Renal cortex interstitium (tissue), 11 donors: ENCODE results near the gene METTL24. TPM values are rescaled to one million over a fixed set of nuclear protein-coding genes. Genes with fewer than 3 reads are reported as not detected.
"Not testable (repeated sequence)": the region's sequence is repeated elsewhere in the genome, so short reads cannot be mapped to it uniquely, and the experiment has no call there.

Source experiments
- DNase-seq, 11 donors: peaks; one replicate each; pipeline ENCODE4 v3.0.0-alpha.2; 2013; ENCODE audit warnings: low read depth in 9 of 11, low spot score in 4 of 11; ENCODE audit errors: extremely low read depth in 1 of 11
- polyA plus RNA-seq, 3 donors: library from polyadenylated mRNA; unstranded; fragments of 120-200 nt; gene quantifications; one replicate each; pipeline ENCODE4 v1.2.1, GENCODE V29; 2013; ENCODE audit not compliant: insufficient read length in 3 of 3

Gene METTL24
- polyA plus RNA-seq, 3 donors = 13.4 to 15.6 (median 14.6) TPM

DNA sequence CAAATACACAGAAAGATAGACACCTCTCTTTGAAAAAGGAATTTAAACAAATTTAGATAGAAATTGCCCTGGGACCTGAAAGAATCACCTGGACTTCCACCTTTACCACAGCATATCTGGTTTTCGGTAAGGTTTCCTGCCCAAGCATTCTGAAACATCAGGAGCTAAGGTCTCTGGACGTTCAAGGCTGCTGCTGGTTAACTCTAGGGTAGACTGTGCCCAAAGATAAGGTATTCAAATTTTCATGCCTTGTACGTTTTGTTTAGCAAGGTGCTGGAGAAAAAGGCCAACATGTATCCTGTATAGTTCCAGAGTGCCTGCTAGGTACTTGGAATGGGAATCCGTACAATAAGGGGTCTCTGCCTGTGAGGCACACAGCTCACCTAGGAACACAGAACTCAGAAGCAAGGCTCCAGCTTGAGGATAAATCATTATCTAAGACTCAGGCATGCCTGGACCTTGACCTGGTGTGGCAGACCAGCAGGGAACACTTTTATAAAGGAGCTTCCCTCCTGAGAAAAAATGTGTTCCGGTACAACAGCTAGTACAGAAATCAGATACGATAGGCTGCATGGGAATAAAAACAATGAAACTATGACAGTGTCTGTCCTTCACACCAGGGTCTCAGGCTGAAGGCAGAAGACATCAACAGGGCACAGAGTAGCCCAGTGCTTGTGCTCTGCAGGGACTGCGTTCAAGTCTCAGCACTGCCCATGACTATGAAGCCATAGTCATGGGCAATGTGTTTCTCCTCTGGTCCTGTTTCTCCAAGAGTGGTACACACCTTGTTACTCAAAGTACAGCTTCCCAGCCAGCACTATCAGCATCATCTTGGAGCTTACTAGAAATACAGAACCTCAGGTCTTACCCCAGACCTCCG is 70.4 kb downstream of the METTL24 start:
- DNase-seq = peak in 2 of 11 donors; percentile 28 to 36

- no peak for DNase-seq
These were observed 72.7 kb downstream of the METTL24 start for GRCh38 chr6:110285306-110286060.

DNA sequence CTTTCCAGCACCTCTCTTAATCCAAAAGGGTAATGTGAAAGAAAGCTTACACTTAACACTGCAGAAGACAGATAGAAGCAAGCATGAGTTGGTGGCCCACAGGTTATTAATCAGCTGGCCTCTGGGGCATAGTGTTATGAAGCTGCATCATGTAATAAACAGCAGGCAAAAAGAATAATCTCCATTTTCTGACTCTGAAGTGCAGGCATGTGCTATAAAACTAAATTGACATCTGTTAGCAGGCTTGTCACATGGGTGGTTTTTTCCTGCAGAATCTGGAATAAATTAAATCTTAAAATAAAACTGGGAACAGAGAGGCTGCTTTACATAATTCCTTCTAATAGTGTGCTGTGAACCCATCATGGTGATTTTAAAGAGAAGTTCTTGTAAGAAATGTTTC is 73.3 kb downstream of the METTL24 start:
- no peak for DNase-seq

GRCh38 chr6:110283657-110284056 is 74.5 kb downstream of the METTL24 start:
- DNase-seq = no peak

- DNase-seq = no peak
These were observed 75.7 kb downstream of the METTL24 start for GRCh38 chr6:110282412-110282811.

GRCh38 chr6:110277100-110277665 is 81.0 kb downstream of the METTL24 start:
- DNase-seq = no peak

DNA sequence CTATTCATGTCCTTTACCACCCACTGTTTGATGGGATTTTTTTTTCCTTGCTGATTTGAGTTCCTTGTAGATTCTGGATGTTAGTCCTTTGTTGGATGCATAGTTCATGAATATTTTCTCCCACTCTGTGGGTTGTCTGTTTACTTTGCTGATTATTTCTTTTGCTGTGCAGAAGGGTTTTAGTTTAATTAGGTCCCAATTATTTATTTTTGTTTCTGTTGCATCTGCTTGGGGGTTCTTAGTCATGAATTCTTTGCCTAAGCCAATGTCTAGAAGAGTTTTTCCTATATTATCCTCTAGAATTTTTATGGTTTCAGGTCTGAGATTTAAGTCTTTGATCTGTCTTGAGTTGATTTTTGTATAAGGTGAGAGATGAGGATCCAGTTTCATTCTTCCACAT is 85.4 kb downstream of the METTL24 start:
- DNase-seq = not testable (repeated sequence)

DNA sequence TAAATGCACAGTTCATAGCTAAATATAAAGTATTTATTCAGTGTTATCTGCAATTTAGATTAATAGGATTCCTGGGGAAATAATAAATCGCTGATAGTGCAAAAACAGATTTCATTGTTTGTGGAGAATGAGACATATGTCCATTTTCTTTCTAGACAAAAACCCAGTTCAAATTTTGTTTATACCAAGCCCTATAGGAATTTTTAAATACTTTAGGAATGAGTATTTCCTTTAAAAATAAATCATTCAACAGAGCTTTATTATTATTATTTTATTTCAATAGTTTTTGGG is 86.5 kb downstream of the METTL24 start:
- DNase-seq = no peak

- no peak for DNase-seq
These were observed 88.0 kb downstream of the METTL24 start for GRCh38 chr6:110270165-110270564.

GRCh38 chr6:110269623-110270022 is 88.5 kb downstream of the METTL24 start:
- no peak for DNase-seq

DNA sequence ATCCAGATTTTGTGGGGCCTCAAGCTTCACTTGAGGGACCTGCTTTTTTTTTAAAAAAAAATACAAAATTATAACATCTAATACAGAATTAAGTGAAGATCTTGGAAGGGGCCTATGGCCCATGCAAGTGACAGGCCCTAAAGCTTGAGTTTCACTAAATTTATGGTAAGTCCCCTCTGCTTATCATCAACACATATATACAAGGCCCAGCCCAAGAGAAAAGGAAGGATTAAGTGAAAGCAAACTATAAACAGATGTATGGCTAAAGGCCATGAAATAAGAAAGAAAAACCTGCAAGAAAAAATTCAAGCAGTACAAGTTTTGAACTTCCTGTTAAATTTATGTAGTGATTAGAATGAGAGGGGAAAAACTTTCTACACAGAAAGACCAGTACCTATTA is 91.2 kb downstream of the METTL24 start:
- DNase-seq = no peak

DNA sequence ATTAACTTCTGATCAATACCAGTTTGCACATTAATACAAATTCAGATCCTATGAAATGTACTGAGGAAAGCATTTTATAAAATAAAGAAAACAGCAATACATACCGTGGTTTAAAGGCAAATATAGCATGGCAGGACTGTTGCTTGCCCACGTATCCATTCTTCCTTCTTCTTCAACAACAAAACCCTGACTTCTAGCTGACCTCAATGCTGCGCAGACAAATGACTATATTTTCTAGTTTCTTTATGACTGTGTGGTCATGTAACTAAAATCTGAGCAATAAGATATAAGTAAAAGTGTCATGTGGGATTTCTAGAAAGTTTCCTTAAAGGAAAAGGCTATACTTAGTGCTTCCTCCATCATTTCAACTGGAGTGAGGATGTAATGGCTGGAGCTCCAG is 92.9 kb downstream of the METTL24 start:
- no peak for DNase-seq

DNA sequence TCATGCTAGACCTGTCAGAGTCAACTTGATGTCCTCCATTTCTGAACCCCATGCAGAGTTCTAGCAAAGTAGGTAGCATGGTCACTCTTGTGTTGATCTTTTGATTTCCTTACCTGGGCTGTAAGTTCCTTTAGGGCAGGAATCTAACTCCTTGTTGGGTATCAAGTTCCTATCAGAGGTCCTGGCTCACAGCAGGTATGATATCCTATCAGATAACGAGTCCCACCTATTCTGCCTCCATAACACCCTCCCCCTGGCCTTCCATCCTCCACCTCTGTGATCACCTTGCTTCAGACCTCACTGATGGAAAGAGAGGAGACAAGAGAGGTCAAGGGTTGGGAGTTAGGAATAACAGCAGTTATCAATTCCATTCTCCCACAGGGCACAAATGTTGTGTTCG is 101.8 kb downstream of the METTL24 start:
- no peak for DNase-seq

DNA sequence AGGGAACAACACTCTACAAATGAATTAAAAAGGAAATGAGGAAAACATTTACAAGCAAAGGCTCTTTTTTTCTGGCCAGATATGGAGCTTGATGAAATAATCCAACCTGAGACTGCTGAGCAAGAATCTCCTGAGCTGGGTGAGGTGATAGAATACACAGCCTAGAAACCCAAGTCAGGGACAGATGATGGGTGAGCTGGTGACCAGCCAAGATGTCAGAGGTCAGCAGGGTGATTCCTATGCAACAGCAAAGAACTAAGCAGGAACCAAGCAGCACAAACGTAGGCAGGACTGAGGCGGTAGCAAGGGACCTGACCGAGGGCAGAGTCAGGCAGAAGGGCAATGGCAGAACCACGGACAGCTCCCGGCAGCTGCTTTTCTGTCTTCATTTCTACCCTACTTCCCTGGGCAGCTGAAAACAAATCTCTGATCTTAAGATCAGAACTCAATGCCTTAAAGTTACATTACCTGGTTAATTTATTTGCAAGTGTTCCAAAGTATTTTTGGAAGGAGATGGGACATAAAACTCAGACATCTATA is 102.9 kb downstream of the METTL24 start:
- DNase-seq = peak in 7 of 11 donors; percentile 20 to 39 (median 26)

GRCh38 chr6:110250838-110251237 is 107.3 kb downstream of the METTL24 start:
- DNase-seq = no peak

DNA sequence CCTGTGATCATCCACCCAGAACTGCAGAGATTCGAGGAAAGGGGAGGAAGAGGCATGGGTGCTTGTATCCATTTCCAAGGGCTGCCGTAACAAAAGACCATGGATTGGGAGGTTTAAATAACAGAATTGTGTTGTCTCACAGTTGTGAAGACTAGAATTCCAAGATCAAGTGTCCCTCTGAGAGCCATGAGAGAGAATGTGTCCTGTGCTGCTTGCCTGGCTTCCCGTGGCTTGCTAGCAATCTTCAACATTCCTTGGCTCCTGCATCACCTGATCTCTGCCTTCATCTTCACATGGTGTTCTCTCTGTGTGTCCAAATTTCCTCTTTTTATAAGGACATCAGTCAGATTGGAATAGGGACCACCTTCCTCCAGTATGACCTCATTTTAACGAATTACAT is 108.1 kb downstream of the METTL24 start:
- no peak for DNase-seq

- no peak for DNase-seq
These were observed 111.1 kb downstream of the METTL24 start for GRCh38 chr6:110246900-110247546.

GRCh38 chr6:110246378-110246777 is 111.8 kb downstream of the METTL24 start:
- DNase-seq = no peak

- DNase-seq = not testable (repeated sequence)
These were observed 113.5 kb downstream of the METTL24 start for GRCh38 chr6:110244621-110245020.
